Adrenal gland (tissue), 5 donors: ENCODE results near the gene ADGRF3.

Experiments
- CTCF ChIP-seq, 6 experiments: fragments of 450-650 bp in 4 of 6; fragments of 200-600 bp in 2 of 6; sonication (generic) in 1 of 6; IDR thresholded peaks; 1 replicate in 5 of 6; 2 replicates in 1 of 6; pipeline versions ENCODE4 v1.5.1 to v1.8.0; 2016 to 2021; ENCODE audit warnings: antibody characterized with exemption in 6 of 6, mild to moderate bottlenecking in 2 of 6, moderate library complexity in 1 of 6
- POLR2A ChIP-seq, 2 donors: fragments of 450-650 bp; IDR thresholded peaks; one replicate each; pipeline ENCODE4 v1.6.1; 2017; ENCODE audit warnings: antibody characterized with exemption in 2 of 2, mild to moderate bottlenecking in 2 of 2, moderate library complexity in 1 of 2
- donor health status: DM: no; HTN: no; CAD: no.

- TF ChIP-seq CTCF (IDR thresholded peaks at IDR 0.05) (no peak), POLR2A (IDR thresholded peaks at IDR 0.05) (no peak)
Measured at GRCh38 chr2:26394694-26395093, 48.1 kb upstream of the ADGRF3 start.
